ENCODE data around the gene FUBP1. TPM values are rescaled to one million over a fixed set of nuclear protein-coding genes. Genes with fewer than 3 reads are reported as not detected.

Gene FUBP1
- total and polyA plus RNA-seq, 2 of the 13 experiments (the other 11 are each of a cell fraction or from before 2014, with no cell fraction given): 98.1 to 166 TPM

DNA sequence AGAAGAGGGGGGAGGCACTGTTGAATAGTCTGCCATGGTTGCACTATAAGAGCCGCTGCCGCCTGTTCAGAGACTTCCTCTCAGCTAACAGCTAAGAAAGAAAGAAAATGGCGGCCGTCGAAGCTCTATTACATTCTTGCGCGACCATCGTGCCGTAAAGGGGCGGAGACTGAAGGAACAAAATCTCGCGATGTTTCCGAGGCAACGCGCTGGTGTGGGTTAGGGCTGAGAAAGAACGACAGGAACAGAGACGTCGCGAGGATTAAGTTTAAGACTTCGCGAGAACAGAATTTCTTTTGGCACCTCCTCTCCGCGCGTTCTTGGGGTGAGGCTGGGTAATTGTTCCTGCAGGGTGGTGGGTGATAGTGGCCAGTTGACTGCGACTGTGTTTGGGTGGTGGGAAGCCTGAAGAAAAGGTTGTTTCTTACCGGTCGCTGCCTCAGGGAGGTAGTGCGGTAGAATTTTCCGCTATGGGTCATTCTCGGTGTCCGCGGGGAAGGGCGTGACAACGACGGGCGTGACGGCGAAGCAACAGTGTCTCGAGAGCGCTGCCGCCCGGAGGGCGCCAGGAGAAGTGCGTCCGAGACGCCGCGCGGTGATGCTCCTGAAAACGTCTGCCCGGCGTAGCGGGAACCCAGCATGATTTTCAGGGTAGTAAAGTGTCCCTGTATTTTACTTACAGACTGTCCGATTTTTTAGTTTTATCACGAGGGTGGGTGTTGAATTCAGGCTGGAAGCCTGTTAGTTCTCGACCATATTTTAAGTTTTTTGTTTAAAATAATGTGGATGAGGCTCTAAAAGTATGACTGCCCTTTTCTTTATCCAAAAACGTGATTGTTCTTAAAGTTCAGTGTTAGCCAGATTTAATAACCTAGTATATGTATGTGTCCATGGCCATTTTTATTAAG lies at the start of gene FUBP1 (continued):
- TF ChIP-seq ZFAT (CRISPR knock-in tag; conservative IDR thresholded peaks at IDR 0.05) (no peak), KMT2B (CRISPR knock-in tag; IDR thresholded peaks at IDR 0.05) (peak; percentile 78), ONECUT2 (CRISPR knock-in tag; IDR thresholded peaks at IDR 0.05) (no peak), ZNF329 (CRISPR knock-in tag; IDR thresholded peaks at IDR 0.05; ENCODE audit: low read depth) (no peak), ZNF567 (CRISPR knock-in tag; IDR thresholded peaks at IDR 0.05; ENCODE audit: borderline replicate concordance) (no peak), ZGPAT (CRISPR knock-in tag; IDR thresholded peaks at IDR 0.05) (peak; percentile 81), NONO (IDR thresholded peaks at IDR 0.05) (no peak), NONO (CRISPR knock-in tag; conservative IDR thresholded peaks at IDR 0.05) (peak; percentile 81), ZNF138 (CRISPR knock-in tag; IDR thresholded peaks at IDR 0.05; ENCODE audit: low read depth) (no peak), ZNF333 (CRISPR knock-in tag; IDR thresholded peaks at IDR 0.05; ENCODE audit: borderline replicate concordance) (peak; percentile 12; the same call in 1 of the 2 replicates), NFE2L2 (IDR thresholded peaks at IDR 0.05; ENCODE audit: low read length) (no peak), HMGA1 (CRISPR knock-in tag; conservative IDR thresholded peaks at IDR 0.05) (no peak), YEATS4 (CRISPR knock-in tag; IDR thresholded peaks at IDR 0.05; ENCODE audit: borderline replicate concordance) (peak; percentile 82), CENPX (CRISPR knock-in tag; IDR thresholded peaks at IDR 0.05) (no peak), ZNF572 (CRISPR knock-in tag; IDR thresholded peaks at IDR 0.05) (no peak; the same call in 1 of the 2 replicates), THAP11 (CRISPR knock-in tag; IDR thresholded peaks at IDR 0.05) (peak; percentile 78), DR1 (CRISPR knock-in tag; IDR thresholded peaks at IDR 0.05) (peak; percentile 84), ZNF430 (CRISPR knock-in tag; IDR thresholded peaks at IDR 0.05) (no peak; the same call in 1 of the 2 replicates), ZBTB38 (CRISPR knock-in tag; IDR thresholded peaks at IDR 0.05) (no peak), CBX1 (IDR thresholded peaks at IDR 0.05; ENCODE audit: low read depth) (peak; percentile 71), ZNF224 (CRISPR knock-in tag; IDR thresholded peaks at IDR 0.05) (no peak), GATA4 (IDR thresholded peaks at IDR 0.05; ENCODE audit: borderline replicate concordance, low read depth) (no peak), ZIK1 (CRISPR knock-in tag; IDR thresholded peaks at IDR 0.05; ENCODE audit: borderline replicate concordance, low read depth) (no peak), ZNF12 (CRISPR knock-in tag; IDR thresholded peaks at IDR 0.05) (no peak)
- TF ChIP-seq, protein P1, sequence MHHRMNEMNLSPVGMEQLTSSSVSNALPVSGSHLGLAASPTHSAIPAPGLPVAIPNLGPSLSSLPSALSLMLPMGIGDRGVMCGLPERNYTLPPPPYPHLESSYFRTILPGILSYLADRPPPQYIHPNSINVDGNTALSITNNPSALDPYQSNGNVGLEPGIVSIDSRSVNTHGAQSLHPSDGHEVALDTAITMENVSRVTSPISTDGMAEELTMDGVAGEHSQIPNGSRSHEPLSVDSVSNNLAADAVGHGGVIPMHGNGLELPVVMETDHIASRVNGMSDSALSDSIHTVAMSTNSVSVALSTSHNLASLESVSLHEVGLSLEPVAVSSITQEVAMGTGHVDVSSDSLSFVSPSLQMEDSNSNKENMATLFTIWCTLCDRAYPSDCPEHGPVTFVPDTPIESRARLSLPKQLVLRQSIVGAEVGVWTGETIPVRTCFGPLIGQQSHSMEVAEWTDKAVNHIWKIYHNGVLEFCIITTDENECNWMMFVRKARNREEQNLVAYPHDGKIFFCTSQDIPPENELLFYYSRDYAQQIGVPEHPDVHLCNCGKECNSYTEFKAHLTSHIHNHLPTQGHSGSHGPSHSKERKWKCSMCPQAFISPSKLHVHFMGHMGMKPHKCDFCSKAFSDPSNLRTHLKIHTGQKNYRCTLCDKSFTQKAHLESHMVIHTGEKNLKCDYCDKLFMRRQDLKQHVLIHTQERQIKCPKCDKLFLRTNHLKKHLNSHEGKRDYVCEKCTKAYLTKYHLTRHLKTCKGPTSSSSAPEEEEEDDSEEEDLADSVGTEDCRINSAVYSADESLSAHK (CRISPR knock-in tag; IDR thresholded peaks at IDR 0.05; ENCODE audit: borderline replicate concordance): no peak
- TF ChIP-seq, protein P2, sequence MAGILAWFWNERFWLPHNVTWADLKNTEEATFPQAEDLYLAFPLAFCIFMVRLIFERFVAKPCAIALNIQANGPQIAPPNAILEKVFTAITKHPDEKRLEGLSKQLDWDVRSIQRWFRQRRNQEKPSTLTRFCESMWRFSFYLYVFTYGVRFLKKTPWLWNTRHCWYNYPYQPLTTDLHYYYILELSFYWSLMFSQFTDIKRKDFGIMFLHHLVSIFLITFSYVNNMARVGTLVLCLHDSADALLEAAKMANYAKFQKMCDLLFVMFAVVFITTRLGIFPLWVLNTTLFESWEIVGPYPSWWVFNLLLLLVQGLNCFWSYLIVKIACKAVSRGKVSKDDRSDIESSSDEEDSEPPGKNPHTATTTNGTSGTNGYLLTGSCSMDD (CRISPR knock-in tag; IDR thresholded peaks at IDR 0.05): no peak
